Transverse colon (tissue), 4 donors: ENCODE results near the gene KREMEN1. TPM values are rescaled to one million over a fixed set of nuclear protein-coding genes. Genes with fewer than 3 reads are reported as not detected.
A peak's percentile ranks its signal among the peaks of the same experiment; 100 is the strongest.

Source experiments
- DNase-seq: peaks from one replicate; pipeline ENCODE4 v3.0.0-alpha.2; 2019
- H3K27ac ChIP-seq, 4 donors: fragments of 200-600 bp; sonication (generic); 2 replicates each; pipeline ENCODE4 v1.5.1; 2016 to 2018; ENCODE audit warnings: inconsistent platforms in 4 of 4
- H3K27me3 ChIP-seq: fragments of 200-600 bp; sonication (generic); 2 replicates; pipeline ENCODE4 v1.5.1; 2017; ENCODE audit warnings: inconsistent platforms
- H3K36me3 ChIP-seq, 4 donors: fragments of 200-600 bp; sonication (generic); 2 replicates each; pipeline ENCODE4 v1.5.1; 2017 to 2019; ENCODE audit warnings: inconsistent platforms in 4 of 4
- H3K4me1 ChIP-seq, 4 donors: fragments of 200-600 bp; sonication (generic); 2 replicates each; pipeline ENCODE4 v1.5.1; 2017 to 2020; ENCODE audit warnings: inconsistent platforms in 4 of 4
- H3K4me3 ChIP-seq, 4 donors: fragments of 200-600 bp; sonication (generic); 1 replicate in 1 of 4; 2 replicates in 3 of 4; pipeline versions ENCODE4 v1.5.1 to v1.6.1; 2017 to 2019; ENCODE audit warnings: inconsistent platforms in 4 of 4
- H3K9me3 ChIP-seq, 2 donors: fragments of 200-600 bp; sonication (generic); 2 replicates each; pipeline ENCODE4 v1.5.1; 2017 to 2019; ENCODE audit warnings: inconsistent platforms in 2 of 2
- CTCF ChIP-seq, 5 experiments: fragments of 200-600 bp in 3 of 5; fragments of 450-650 bp in 2 of 5; sonication (generic) in 3 of 5; IDR thresholded peaks; 1 replicate in 2 of 5; 2 replicates in 3 of 5; pipeline ENCODE4 v1.5.1; 2016 to 2017; ENCODE audit warnings: antibody characterized with exemption in 5 of 5, inconsistent platforms in 3 of 5, mild to moderate bottlenecking in 2 of 5, moderate library complexity in 1 of 5
- EP300 ChIP-seq: sonication (generic); formaldehyde crosslinking; IDR thresholded peaks from one replicate; pipeline ENCODE4 v1.6.1; 2017; ENCODE audit warnings: antibody characterized with exemption, low read depth
- POLR2A ChIP-seq: fragments of 450-650 bp; IDR thresholded peaks from one replicate; pipeline ENCODE4 v1.6.1; 2016; ENCODE audit warnings: antibody characterized with exemption, mild to moderate bottlenecking, moderate library complexity
- POLR2AphosphoS5 ChIP-seq, 3 donors: sonication (generic); formaldehyde crosslinking; IDR thresholded peaks; one replicate each; pipeline ENCODE4 v1.6.1; 2016; ENCODE audit warnings: antibody characterized with exemption in 3 of 3
- WGBS, 2 donors: methylation state at CpG; one replicate each; pipeline ENCODE4 v1.1.5; 2018; ENCODE audit warnings: low coverage in 1 of 2; 5-methylcytosine and 5-hydroxymethylcytosine counted together
- in situ Hi-C, 4 donors: fragments of 200-750 bp; cut with MboI; loops; one replicate each; pipeline versions ENCODE4 v1.15.0 to v1.15.1; 2017; ENCODE audit warnings: low sequenced_read_pairs in 3 of 4, low pct_ligation_motif_present in 1 of 4, low pct_unique_long_range_greater_than_20kb in 1 of 4
- intact Hi-C: fragments of 100-400 bp; cut with DNase I; formaldehyde crosslinking; loops from one replicate; pipeline ENCODE4 v1.15.1; 2023; ENCODE audit warnings: low total_unique reads
- total RNA-seq, 4 donors: library from RNA; depleted of rRNA; stranded (reverse); fragments of >200 nt; gene quantifications; one replicate each; pipeline ENCODE4 v1.1.0, GENCODE V29; 2016

KREMEN1 gene
- 10 to 100 TPM in 3 of 4 donors, 1 to 10 TPM in 1; 5.2 to 39.2 (median 20.1) TPM for total RNA-seq

- peaks cover 10 to 54% (median 35%) of the 10 kb centered on the region in 4 donors for H3K4me1 ChIP-seq
- in situ Hi-C loops, result no loop called here
- 2% methylated on average over 37 of the region's 76 CpGs; no CpG with 5 or more reads in 1 of the 2 donors for WGBS, 2 donors
- H3K9me3 ChIP-seq, result no peaks in the 10 kb centered on the region
- H3K36me3 ChIP-seq, result no peaks in the 10 kb centered on the region
- no peak for TF ChIP-seq CTCF (IDR thresholded peaks at IDR 0.05)
- no peak for TF ChIP-seq POLR2AphosphoS5 (IDR thresholded peaks at IDR 0.05)
- no peak for TF ChIP-seq EP300
- no peak for TF ChIP-seq POLR2A
- H3K27ac ChIP-seq, result peak within 1 kb of the TSS; percentile 78 to 88 (median 84)
- peak; percentile 26 for DNase-seq
- H3K4me3 ChIP-seq, result peak within 1 kb of the TSS; percentile 58 to 85 (median 72)
- H3K27me3 ChIP-seq, result no peaks in the 10 kb centered on the region
- intact Hi-C loops, result no loop called here
These were observed at the start of gene KREMEN1 for GRCh38 chr22:29072979-29073617. TSS of gene KREMEN1 (plus strand) at chr22:29073035. CDS start at chr22:29073131, 96 bp downstream.

- DNase-seq, result no peak
These were observed 49.6 kb upstream of the KREMEN1 start for GRCh38 chr22:29023172-29023796.

GRCh38 chr22:29026579-29026978, 46.3 kb upstream of the KREMEN1 start:
- no peak overlapping the region for H3K27ac ChIP-seq
- in situ Hi-C loops, result loop anchor here (10.0 to 25.0 kb wide), 4 partner anchors 414 to 964 kb away; no protein-coding TSS in a partner anchor
- H3K4me3 ChIP-seq, result no peak overlapping the region
- intact Hi-C loops, result no loop called here
- H3K4me1 ChIP-seq, result peaks cover 11 to 60% (median 31%) of the 10 kb centered on the region in 4 donors
- H3K27me3 ChIP-seq, result no peaks in the 10 kb centered on the region
- DNase-seq, result no peak
- TF ChIP-seq EP300 (no peak), CTCF (IDR thresholded peaks at IDR 0.05) (no peak), POLR2AphosphoS5 (IDR thresholded peaks at IDR 0.05) (no peak), POLR2A (no peak)
- 92 to 100% methylated on average over 2 to 3 of the region's 3 CpGs for WGBS, 2 donors
- H3K36me3 ChIP-seq, result no peaks in the 10 kb centered on the region
- H3K9me3 ChIP-seq, result no peaks in the 10 kb centered on the region

More at GRCh38 chr22:29023172-29023796, 49.6 kb upstream of the KREMEN1 start:
- no peak for TF ChIP-seq CTCF (IDR thresholded peaks at IDR 0.05)
- TF ChIP-seq POLR2A, result no peak
- TF ChIP-seq EP300, result no peak
- no peak for TF ChIP-seq POLR2AphosphoS5 (IDR thresholded peaks at IDR 0.05)
- no peaks in the 10 kb centered on the region for H3K36me3 ChIP-seq
- intact Hi-C loops, result no loop called here
- H3K27me3 ChIP-seq, result no peaks in the 10 kb centered on the region
- in situ Hi-C loops, result loop anchor here in 1 of 4 donors (10.0 kb wide), 1 partner anchor 418 kb away; no protein-coding TSS in a partner anchor
- no peaks in the 10 kb centered on the region for H3K9me3 ChIP-seq
- H3K4me3 ChIP-seq, result no peak overlapping the region
- peaks cover 9 to 34% (median 15%) of the 10 kb centered on the region in 4 donors for H3K4me1 ChIP-seq
- H3K27ac ChIP-seq, result peak overlapping the region; percentile 22 to 48 (median 35)
- 20 to 46% methylated on average over 1 to 3 of the region's 3 CpGs for whole genome bisulfite sequencing, 2 donors

- no peak for DNase-seq
- TF ChIP-seq EP300 (no peak), POLR2A (no peak), CTCF (IDR thresholded peaks at IDR 0.05) (no peak), POLR2AphosphoS5 (IDR thresholded peaks at IDR 0.05) (no peak)
- 80% methylated on average over 4 of the region's 4 CpGs; no CpG with 5 or more reads in 1 of the 2 donors for WGBS, 2 donors
- in situ Hi-C loops, result loop anchor here (10.0 to 25.0 kb wide), 4 partner anchors 416 to 966 kb away; no protein-coding TSS in a partner anchor
- Histone ChIP-seq H3K27me3 (no peaks in the 10 kb centered on the region), H3K36me3 (no peaks in the 10 kb centered on the region), H3K9me3 (no peaks in the 10 kb centered on the region), H3K4me1 (peaks cover 19 to 56% (median 30%) of the 10 kb centered on the region in 4 donors), H3K4me3 (no peak overlapping the region), H3K27ac (peak overlapping the region; percentile 3 to 84 (median 18))
- intact Hi-C loops, result no loop called here
These were observed 44.4 kb upstream of the KREMEN1 start for GRCh38 chr22:29028468-29028867.
